Tibial artery (tissue), 4 donors: ENCODE measurements around the gene DDX1.

ENCODE experiments used
- DNase-seq, 2 donors: peaks; one replicate each; pipeline ENCODE4 v3.0.0-alpha.2; 2019
- H3K27ac ChIP-seq, 2 donors: fragments of 200-600 bp; sonication (generic) in 1 of 2; 1 replicate in 1 of 2; 2 replicates in 1 of 2; pipeline ENCODE4 v1.5.1; 2018 to 2019; ENCODE audit warnings: mild to moderate bottlenecking in 1 of 2
- H3K27me3 ChIP-seq, 2 donors: fragments of 200-600 bp; sonication (generic) in 1 of 2; one replicate each; pipeline versions ENCODE4 v1.5.1 to v1.6.0; 2016 to 2019
- H3K36me3 ChIP-seq, 3 donors: fragments of 200-600 bp; sonication (generic) in 2 of 3; one replicate each; pipeline ENCODE4 v1.5.1; 2016 to 2019; ENCODE audit warnings: mild to moderate bottlenecking in 2 of 3
- H3K4me1 ChIP-seq, 4 donors: fragments of 200-600 bp; sonication (generic) in 2 of 4; 1 replicate in 3 of 4; 2 replicates in 1 of 4; pipeline ENCODE4 v1.5.1; 2016 to 2019
- H3K4me3 ChIP-seq, 2 donors: fragments of 200-600 bp; sonication (generic) in 1 of 2; 1 replicate in 1 of 2; 2 replicates in 1 of 2; pipeline ENCODE4 v1.5.1; 2018 to 2019; ENCODE audit warnings: mild to moderate bottlenecking in 2 of 2
- H3K9me3 ChIP-seq, 3 donors: fragments of 200-600 bp; sonication (generic) in 1 of 3; one replicate each; pipeline ENCODE4 v1.5.1; 2016 to 2019
- intact Hi-C: fragments of 100-400 bp; cut with DNase I; formaldehyde crosslinking; loops from one replicate; pipeline ENCODE4 v1.15.0; 2023; ENCODE audit warnings: low total_unique reads
- TF ChIP-seq, protein P1 (sequence below), 2 experiments: fragments of 200-600 bp in 1 of 2; fragments of 450-650 bp in 1 of 2; IDR thresholded peaks; one replicate each; pipeline ENCODE4 v1.5.1; 2017 to 2019; ENCODE audit warnings: antibody characterized with exemption in 2 of 2, mild to moderate bottlenecking in 1 of 2, moderate library complexity in 1 of 2

The DDX1 gene

DNA sequence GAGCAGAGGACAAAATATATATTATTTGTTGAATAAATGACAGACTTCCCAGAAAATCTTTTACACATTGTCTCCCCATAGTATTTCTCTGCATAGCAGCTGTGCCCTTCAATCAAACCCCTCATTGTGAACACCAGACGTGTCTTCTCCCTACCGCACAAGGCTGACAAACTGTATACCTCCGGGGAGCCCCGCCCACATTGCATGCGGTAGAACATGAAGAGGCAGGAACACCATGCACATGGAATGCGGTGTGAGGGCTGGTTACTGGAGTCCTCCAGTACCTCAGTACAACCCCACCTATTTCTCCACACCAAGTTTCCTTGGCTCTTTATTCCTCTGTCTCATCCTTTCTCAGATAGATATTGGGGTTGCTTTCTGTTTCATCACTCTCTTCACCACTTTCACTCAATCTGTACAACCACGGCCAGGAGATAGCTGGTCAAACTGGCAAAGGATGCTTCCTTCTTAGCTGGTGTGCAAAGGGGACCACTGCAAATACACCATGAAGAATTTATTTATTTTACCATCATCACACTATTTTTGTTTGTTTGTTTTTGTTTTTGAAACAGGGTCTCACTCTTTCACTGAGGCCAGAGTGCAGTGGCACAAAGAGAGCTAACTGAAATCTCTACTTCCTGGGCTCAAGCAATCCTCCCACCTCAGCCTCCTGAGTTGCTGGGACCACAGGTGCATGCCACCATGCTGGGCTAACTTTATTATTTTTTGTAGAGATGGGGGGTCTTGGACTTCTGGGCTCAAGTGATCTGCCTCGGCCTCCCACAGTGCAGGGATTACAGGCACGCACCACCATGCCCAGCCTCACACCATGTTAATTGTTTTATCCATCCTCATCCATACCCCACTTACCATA lies 28.2 kb upstream of the DDX1 start:
- no peaks in the 10 kb centered on the region for H3K27me3 ChIP-seq
- peaks cover 0 to 18% (median 15%) of the 10 kb centered on the region in 4 donors for H3K4me1 ChIP-seq
- no peak overlapping the region for H3K27ac ChIP-seq
- intact Hi-C loops = no loop called here
- H3K36me3 ChIP-seq = no peaks in the 10 kb centered on the region
- TF ChIP-seq, protein P1, sequence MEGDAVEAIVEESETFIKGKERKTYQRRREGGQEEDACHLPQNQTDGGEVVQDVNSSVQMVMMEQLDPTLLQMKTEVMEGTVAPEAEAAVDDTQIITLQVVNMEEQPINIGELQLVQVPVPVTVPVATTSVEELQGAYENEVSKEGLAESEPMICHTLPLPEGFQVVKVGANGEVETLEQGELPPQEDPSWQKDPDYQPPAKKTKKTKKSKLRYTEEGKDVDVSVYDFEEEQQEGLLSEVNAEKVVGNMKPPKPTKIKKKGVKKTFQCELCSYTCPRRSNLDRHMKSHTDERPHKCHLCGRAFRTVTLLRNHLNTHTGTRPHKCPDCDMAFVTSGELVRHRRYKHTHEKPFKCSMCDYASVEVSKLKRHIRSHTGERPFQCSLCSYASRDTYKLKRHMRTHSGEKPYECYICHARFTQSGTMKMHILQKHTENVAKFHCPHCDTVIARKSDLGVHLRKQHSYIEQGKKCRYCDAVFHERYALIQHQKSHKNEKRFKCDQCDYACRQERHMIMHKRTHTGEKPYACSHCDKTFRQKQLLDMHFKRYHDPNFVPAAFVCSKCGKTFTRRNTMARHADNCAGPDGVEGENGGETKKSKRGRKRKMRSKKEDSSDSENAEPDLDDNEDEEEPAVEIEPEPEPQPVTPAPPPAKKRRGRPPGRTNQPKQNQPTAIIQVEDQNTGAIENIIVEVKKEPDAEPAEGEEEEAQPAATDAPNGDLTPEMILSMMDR (IDR thresholded peaks at IDR 0.05) = no peak
- no peak overlapping the region for H3K4me3 ChIP-seq
- DNase-seq = no peak
- H3K9me3 ChIP-seq = no peaks in the 10 kb centered on the region

DNA sequence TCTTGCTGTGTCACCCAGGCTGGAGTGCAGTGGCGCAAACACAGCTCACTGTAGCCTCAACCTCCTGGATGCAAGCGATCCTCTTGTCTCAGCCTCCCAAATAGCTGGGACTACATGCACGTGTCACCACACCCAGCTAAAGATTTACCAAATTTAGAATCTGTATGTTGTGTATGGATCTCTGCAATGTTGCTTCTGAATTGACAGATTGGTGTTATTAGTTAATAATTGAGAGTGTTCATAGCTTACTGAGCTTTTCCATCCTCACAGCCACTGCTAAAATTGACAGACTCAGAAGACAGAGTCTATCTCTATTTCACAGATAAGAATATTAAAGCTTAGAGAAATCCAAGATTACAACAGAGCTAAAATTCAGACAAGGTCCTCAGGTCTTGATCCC lies 26.3 kb upstream of the DDX1 start:
- H3K36me3 ChIP-seq = no peaks in the 10 kb centered on the region
- H3K27ac ChIP-seq = no peak overlapping the region
- no peak overlapping the region for H3K4me3 ChIP-seq
- no peak for DNase-seq
- H3K4me1 ChIP-seq = peaks cover 0 to 1% (median 0%) of the 10 kb centered on the region in 4 donors
- H3K27me3 ChIP-seq = no peaks in the 10 kb centered on the region
- intact Hi-C loops = no loop called here
- TF ChIP-seq, protein P1 (IDR thresholded peaks at IDR 0.05) = no peak
- no peaks in the 10 kb centered on the region for H3K9me3 ChIP-seq

DNA sequence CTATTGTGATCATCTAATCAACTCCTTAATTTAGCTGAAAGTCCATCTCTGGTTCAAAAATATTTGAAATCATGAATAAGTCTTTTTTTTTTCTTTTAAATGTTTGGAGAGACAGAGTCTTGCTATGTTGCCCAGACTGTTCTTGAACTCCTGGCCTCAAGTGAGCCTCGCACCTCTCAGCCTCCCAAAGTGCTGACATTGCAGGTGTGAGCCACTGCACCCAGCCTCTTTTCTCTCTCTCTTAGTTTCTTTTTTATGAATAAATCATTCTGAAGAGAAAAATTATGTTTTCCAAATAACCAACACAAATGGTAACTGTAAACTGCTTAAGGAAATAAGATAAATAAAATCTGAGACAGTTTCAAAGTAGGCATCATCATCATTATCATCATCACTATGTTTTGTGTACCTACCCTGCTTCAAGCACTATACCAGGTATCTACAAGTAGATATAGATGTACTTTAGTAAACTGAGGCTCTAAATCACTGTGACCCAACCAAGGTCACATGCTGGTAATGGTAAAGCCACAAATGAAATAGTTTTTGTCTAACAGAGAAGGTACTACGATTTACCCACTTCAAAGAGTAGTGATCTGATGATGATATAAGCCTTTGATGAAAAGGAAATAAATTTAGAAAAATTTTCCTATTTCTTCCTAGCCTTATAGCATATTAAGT lies 25.5 kb upstream of the DDX1 start:
- Histone ChIP-seq H3K9me3 (no peaks in the 10 kb centered on the region), H3K27ac (no peak overlapping the region), H3K36me3 (no peaks in the 10 kb centered on the region), H3K27me3 (no peaks in the 10 kb centered on the region), H3K4me3 (no peak overlapping the region), H3K4me1 (no peaks in the 10 kb centered on the region)
- TF ChIP-seq, protein P1 (IDR thresholded peaks at IDR 0.05) = no peak
- DNase-seq = no peak
- intact Hi-C loops = no loop called here

DNA sequence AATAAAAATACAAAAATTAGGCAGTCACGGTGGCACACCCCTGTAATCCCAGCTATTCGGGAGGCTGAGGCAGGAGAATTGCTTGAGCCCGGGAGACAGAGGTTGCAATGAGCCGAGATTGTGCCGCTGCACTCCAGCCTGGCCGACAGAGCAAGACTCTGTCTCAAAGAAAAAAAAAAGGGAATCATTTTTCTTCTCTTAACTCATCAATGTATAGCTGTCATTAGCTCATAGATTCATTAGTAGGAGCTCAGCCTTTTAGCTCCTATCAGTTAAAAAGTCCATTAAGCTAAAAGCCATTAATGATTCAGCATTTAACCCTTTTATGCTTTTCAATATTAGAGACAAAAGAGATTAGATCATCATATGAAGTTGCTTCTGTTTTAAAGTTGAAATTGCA lies 24.8 kb upstream of the DDX1 start:
- Histone ChIP-seq H3K9me3 (no peaks in the 10 kb centered on the region), H3K27me3 (no peaks in the 10 kb centered on the region), H3K4me3 (no peak overlapping the region), H3K27ac (no peak overlapping the region), H3K36me3 (no peaks in the 10 kb centered on the region), H3K4me1 (no peaks in the 10 kb centered on the region)
- intact Hi-C loops = no loop called here
- DNase-seq = no peak
- TF ChIP-seq, protein P1 (IDR thresholded peaks at IDR 0.05) = no peak

DNA sequence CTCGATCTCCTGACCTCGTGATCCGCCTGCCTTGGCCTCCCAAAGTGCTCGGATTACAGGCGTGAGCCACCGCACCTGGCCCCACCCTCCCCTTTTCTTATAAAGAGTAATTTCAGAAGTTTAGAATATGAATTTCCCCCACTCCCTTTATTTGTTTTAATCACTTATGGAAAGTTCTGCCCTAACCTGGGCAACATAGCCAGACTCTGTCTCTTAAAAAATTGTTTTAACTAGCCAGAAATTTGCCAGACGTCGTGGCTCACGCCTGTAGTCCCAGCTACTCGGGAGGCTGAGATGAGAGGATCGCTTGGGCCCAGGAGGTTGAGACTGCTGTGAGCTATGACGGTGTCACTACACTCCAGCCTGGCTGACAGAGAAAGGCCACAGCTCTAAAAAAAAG lies 22.8 kb upstream of the DDX1 start:
- intact Hi-C loops = no loop called here
- TF ChIP-seq, protein P1 (IDR thresholded peaks at IDR 0.05) = no peak
- no peak for DNase-seq
- H3K9me3 ChIP-seq = no peaks in the 10 kb centered on the region
- H3K27ac ChIP-seq = no peak overlapping the region
- no peak overlapping the region for H3K4me3 ChIP-seq
- no peaks in the 10 kb centered on the region for H3K4me1 ChIP-seq
- H3K36me3 ChIP-seq = no peaks in the 10 kb centered on the region
- no peaks in the 10 kb centered on the region for H3K27me3 ChIP-seq
